ENCODE data around the gene RBMS2.

DNA sequence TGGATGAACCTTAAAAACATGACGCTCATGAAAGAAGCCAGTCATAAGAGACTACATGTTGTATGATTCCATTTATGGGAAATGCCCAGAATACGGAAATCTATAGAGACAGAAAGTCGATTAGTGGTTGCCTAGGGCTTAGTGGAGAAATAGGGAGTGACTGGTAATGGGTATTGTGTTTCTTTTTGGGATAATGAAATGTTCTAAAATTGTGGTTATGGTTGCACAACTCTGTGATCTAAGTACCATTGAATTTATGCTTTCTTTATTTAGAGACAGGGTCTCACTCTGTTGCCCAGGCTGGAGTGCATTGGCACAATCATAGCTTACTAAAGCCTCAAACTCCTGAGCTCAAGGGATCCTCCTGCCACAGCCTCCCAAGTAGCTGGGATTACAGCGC lies 8.0 kb downstream of the RBMS2 start:
- TF ChIP-seq EZH2phosphoT487 (IDR thresholded peaks at IDR 0.05; ENCODE audit: insufficient read depth, low read depth) (no peak), EZH2 (IDR thresholded peaks at IDR 0.05; ENCODE audit: insufficient read depth, poor library complexity, severe bottlenecking) (no peak)

Data from GM23248 (cell line).